Esophagus squamous epithelium (tissue), 4 donors: Measurements from ENCODE around the gene EPHA3.

Experiments used
- POLR2A ChIP-seq, 4 donors: fragments of 450-650 bp; IDR thresholded peaks; one replicate each; pipeline ENCODE4 v1.6.1; 2017; ENCODE audit warnings: antibody characterized with exemption in 4 of 4, mild to moderate bottlenecking in 4 of 4, moderate library complexity in 3 of 4
- TF ChIP-seq, protein P1 (sequence below), 6 experiments: fragments of 450-650 bp in 4 of 6; fragments of 200-600 bp in 2 of 6; sonication (generic) in 2 of 6; IDR thresholded peaks; one replicate each; pipeline ENCODE4 v1.5.1; 2016 to 2019; ENCODE audit warnings: antibody characterized with exemption in 6 of 6, mild to moderate bottlenecking in 4 of 6, moderate library complexity in 4 of 6

DNA sequence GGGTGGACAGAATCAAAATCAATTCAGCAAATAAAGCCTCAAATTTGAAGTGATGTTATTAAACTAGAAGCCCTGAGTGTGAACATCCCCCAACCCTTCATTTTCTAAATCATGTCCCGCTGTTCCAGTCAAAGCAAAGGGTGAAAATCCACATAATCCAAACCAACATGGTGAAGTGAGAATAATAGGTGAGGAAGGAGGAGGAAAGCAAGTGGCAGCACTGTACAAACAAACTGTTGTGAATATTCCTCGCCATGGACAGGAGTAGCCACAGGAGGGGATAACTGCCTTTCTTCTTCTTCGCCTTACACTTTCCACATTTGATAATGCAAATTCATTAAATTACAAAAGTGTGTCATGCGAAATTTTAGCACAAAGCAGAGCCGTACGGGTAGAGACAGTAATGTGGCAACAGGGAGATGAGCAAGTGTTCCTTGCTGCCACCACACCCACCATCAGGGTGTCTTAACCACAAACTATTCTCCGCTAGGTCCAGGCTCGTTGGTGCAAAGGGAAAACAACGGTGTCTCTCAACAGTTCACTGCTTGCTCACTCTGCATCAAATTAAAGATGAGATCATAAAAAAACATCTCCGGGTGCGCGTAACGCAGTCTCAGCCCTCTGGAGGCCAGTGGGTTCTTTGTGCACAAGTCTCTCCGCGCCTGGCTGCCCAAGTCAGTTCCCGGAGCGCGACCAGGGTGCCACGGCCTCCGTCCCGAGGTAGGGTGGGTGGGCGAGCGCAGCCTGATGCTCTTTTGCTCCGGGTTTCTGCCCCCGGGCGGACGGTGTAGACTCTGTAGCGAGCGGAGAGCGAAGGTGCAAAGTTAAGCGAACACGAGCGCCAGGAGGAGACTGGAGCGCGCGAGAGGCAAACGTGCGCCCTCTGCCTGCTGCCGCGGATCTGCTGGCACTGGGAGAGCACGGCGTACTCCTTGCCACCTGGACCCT, 6.7 kb downstream of the EPHA3 start:
- TF ChIP-seq, protein P1, sequence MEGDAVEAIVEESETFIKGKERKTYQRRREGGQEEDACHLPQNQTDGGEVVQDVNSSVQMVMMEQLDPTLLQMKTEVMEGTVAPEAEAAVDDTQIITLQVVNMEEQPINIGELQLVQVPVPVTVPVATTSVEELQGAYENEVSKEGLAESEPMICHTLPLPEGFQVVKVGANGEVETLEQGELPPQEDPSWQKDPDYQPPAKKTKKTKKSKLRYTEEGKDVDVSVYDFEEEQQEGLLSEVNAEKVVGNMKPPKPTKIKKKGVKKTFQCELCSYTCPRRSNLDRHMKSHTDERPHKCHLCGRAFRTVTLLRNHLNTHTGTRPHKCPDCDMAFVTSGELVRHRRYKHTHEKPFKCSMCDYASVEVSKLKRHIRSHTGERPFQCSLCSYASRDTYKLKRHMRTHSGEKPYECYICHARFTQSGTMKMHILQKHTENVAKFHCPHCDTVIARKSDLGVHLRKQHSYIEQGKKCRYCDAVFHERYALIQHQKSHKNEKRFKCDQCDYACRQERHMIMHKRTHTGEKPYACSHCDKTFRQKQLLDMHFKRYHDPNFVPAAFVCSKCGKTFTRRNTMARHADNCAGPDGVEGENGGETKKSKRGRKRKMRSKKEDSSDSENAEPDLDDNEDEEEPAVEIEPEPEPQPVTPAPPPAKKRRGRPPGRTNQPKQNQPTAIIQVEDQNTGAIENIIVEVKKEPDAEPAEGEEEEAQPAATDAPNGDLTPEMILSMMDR (IDR thresholded peaks at IDR 0.05), result peak; percentile 36 to 57 (median 52)
- TF ChIP-seq POLR2A (IDR thresholded peaks at IDR 0.05), result no peak
